Karpas-422 (cell line): ENCODE data around the gene FXYD7. TPM values are rescaled to one million over a fixed set of nuclear protein-coding genes. Genes with fewer than 3 reads are reported as not detected.
A peak's percentile ranks its signal among the peaks of the same experiment; 100 is the strongest.
"Not testable (repeated sequence)": the region's sequence is repeated elsewhere in the genome, so short reads cannot be mapped to it uniquely, and the experiment has no call there.

Experiments
- DNase-seq: peaks from one replicate; pipeline ENCODE4 v3.0.0-alpha.2; 2015
- H2AFZ ChIP-seq: fragments of 200-600 bp; sonication (generic); 2 replicates; pipeline ENCODE4 v1.6.1; 2014; ENCODE audit warnings: antibody characterized with exemption, low read length, mixed read lengths
- H3K27ac ChIP-seq: fragments of 200-600 bp; sonication (generic); 2 replicates; pipeline ENCODE4 v1.5.1; 2014; ENCODE audit warnings: mild to moderate bottlenecking, low read length, moderate library complexity
- H3K27me3 ChIP-seq: fragments of 200-600 bp; sonication (generic); 2 replicates; pipeline ENCODE4 v1.6.1; 2014; ENCODE audit warnings: low read length, mixed read lengths
- H3K36me3 ChIP-seq: fragments of 200-600 bp; sonication (generic); 2 replicates; pipeline ENCODE4 v1.6.1; 2014; ENCODE audit warnings: low read length, mixed read lengths; ENCODE audit not compliant: insufficient read depth
- H3K4me1 ChIP-seq: fragments of 200-600 bp; sonication (generic); 2 replicates; pipeline ENCODE4 v1.6.1; 2014; ENCODE audit warnings: mild to moderate bottlenecking, low read length, mixed read lengths
- H3K4me2 ChIP-seq: fragments of 200-600 bp; sonication (generic); 2 replicates; pipeline ENCODE4 v1.6.1; 2014; ENCODE audit warnings: low read length, low read depth, mild to moderate bottlenecking; ENCODE audit not compliant: poor library complexity, severe bottlenecking
- H3K4me3 ChIP-seq: fragments of 200-600 bp; sonication (generic); 2 replicates; pipeline ENCODE4 v1.5.1; 2014; ENCODE audit warnings: mild to moderate bottlenecking, antibody characterized with exemption, low read length, mixed read lengths
- H3K79me2 ChIP-seq: fragments of 200-600 bp; sonication (generic); 2 replicates; pipeline ENCODE4 v1.6.1; 2014; ENCODE audit warnings: mild to moderate bottlenecking, low read length, mixed read lengths
- H3K9ac ChIP-seq: fragments of 200-600 bp; sonication (generic); 2 replicates; pipeline ENCODE4 v1.6.0; 2014; ENCODE audit warnings: low read length
- H3K9me2 ChIP-seq: fragments of 200-600 bp; sonication (generic), shearing (Covaris generic); replicated peaks from 2 replicates; pipeline ENCODE4 v1.6.0; 2014; ENCODE audit warnings: mild to moderate bottlenecking, low read length, moderate library complexity; ENCODE audit not compliant: insufficient read depth
- H3K9me3 ChIP-seq: fragments of 300-700, 200-600 bp; sonication (generic); 2 replicates; pipeline ENCODE4 v1.6.1; 2014; ENCODE audit warnings: low read length, mixed read lengths
- H4K20me1 ChIP-seq: fragments of 200-600 bp; sonication (generic); 2 replicates; pipeline ENCODE4 v1.6.1; 2014; ENCODE audit warnings: mild to moderate bottlenecking, antibody characterized with exemption, low read length, low read depth; ENCODE audit not compliant: insufficient read depth
- total RNA-seq: library from RNA; depleted of rRNA; stranded (reverse); fragments of >200 nt; shearing (Covaris generic); gene quantifications from 2 replicates; pipeline ENCODE4 v1.2.3, GENCODE V29; 2014; ENCODE audit warnings: low replicate concordance

The FXYD7 gene
- total RNA-seq, 1 experiment from 2014 or later = not detected

- no peaks in the 10 kb centered on the region for H3K36me3 ChIP-seq
- no peaks in the 10 kb centered on the region for H4K20me1 ChIP-seq
- H3K4me2 ChIP-seq = no peak overlapping the region
- H3K27ac ChIP-seq = no peak overlapping the region
- no peaks in the 10 kb centered on the region for H3K27me3 ChIP-seq
- H3K9ac ChIP-seq = no peak overlapping the region
- H2AFZ ChIP-seq = no peak overlapping the region
- no peaks in the 10 kb centered on the region for H3K9me2 ChIP-seq
- peaks cover 10% of the 10 kb centered on the region for H3K4me1 ChIP-seq
- H3K9me3 ChIP-seq = no peaks in the 10 kb centered on the region
- no peaks in the 10 kb centered on the region for H3K79me2 ChIP-seq
- no peak for DNase-seq
- H3K4me3 ChIP-seq = no peak overlapping the region
These were observed 14.5 kb upstream of the FXYD7 start for GRCh38 chr19:35128398-35129057.

- H3K79me2 ChIP-seq, H2AFZ ChIP-seq, H3K27me3 ChIP-seq, H3K9ac ChIP-seq, H3K27ac ChIP-seq, H3K4me3 ChIP-seq, H4K20me1 ChIP-seq, H3K9me2 ChIP-seq, DNase-seq, H3K4me1 ChIP-seq, H3K9me3 ChIP-seq, H3K4me2 ChIP-seq, H3K36me3 ChIP-seq: not testable (repeated sequence)
These were observed 13.3 kb upstream of the FXYD7 start for GRCh38 chr19:35129724-35130274.

GRCh38 chr19:35130761-35131720 is 12.0 kb upstream of the FXYD7 start:
- Histone ChIP-seq H3K4me2 (no peak overlapping the region), H3K36me3 (no peaks in the 10 kb centered on the region), H3K9me2 (no peaks in the 10 kb centered on the region), H3K27me3 (no peaks in the 10 kb centered on the region), H3K79me2 (no peaks in the 10 kb centered on the region), H3K27ac (no peak overlapping the region), H3K9ac (no peak overlapping the region), H2AFZ (no peak overlapping the region), H3K4me3 (no peak overlapping the region), H3K4me1 (no peaks in the 10 kb centered on the region), H4K20me1 (no peaks in the 10 kb centered on the region), H3K9me3 (no peaks in the 10 kb centered on the region)
- no peak for DNase-seq

- Histone ChIP-seq H3K27me3 (no peaks in the 10 kb centered on the region), H2AFZ (no peak overlapping the region), H3K27ac (no peak overlapping the region), H4K20me1 (no peaks in the 10 kb centered on the region), H3K9me2 (no peaks in the 10 kb centered on the region), H3K4me2 (no peak overlapping the region), H3K4me3 (no peak overlapping the region), H3K9ac (no peak overlapping the region), H3K4me1 (no peaks in the 10 kb centered on the region), H3K79me2 (no peaks in the 10 kb centered on the region), H3K9me3 (no peaks in the 10 kb centered on the region), H3K36me3 (no peaks in the 10 kb centered on the region)
- no peak for DNase-seq
These were observed 10.8 kb upstream of the FXYD7 start for GRCh38 chr19:35132254-35132653.

GRCh38 chr19:35133826-35134225 is 9.2 kb upstream of the FXYD7 start:
- Histone ChIP-seq H3K9me2 (no peaks in the 10 kb centered on the region), H3K27ac (no peak overlapping the region), H3K79me2 (no peaks in the 10 kb centered on the region), H3K4me1 (no peaks in the 10 kb centered on the region), H3K36me3 (no peaks in the 10 kb centered on the region), H4K20me1 (no peaks in the 10 kb centered on the region), H3K4me2 (no peak overlapping the region), H2AFZ (no peak overlapping the region), H3K9me3 (no peaks in the 10 kb centered on the region), H3K4me3 (no peak overlapping the region), H3K9ac (no peak overlapping the region), H3K27me3 (no peaks in the 10 kb centered on the region)
- DNase-seq = no peak

- DNase-seq = no peak
- no peak within 1 kb of the TSS for H2AFZ ChIP-seq
- no peaks in the 10 kb centered on the region for H3K27me3 ChIP-seq
- H3K36me3 ChIP-seq = no peaks in the 10 kb centered on the region
- no peak within 1 kb of the TSS for H3K27ac ChIP-seq
- no peak within 1 kb of the TSS for H3K9ac ChIP-seq
- H3K4me1 ChIP-seq = no peaks in the 10 kb centered on the region
- H3K4me3 ChIP-seq = no peak within 1 kb of the TSS
- no peaks in the 10 kb centered on the region for H3K9me3 ChIP-seq
- no peaks in the 10 kb centered on the region for H3K9me2 ChIP-seq
- H3K79me2 ChIP-seq = no peaks in the 10 kb centered on the region
- no peaks in the 10 kb centered on the region for H4K20me1 ChIP-seq
- no peak within 1 kb of the TSS for H3K4me2 ChIP-seq
These were observed 8.3 kb upstream of the FXYD7 start, which contains the start of gene LGI4 for GRCh38 chr19:35134601-35135242. Gene LGI4 (minus strand): TSS chr19:35135059. CDS start chr19:35134680, 379 bp downstream.

- Histone ChIP-seq H3K9me2 (no peaks in the 10 kb centered on the region), H3K79me2 (no peaks in the 10 kb centered on the region), H3K4me2 (no peak overlapping the region), H3K9ac (no peak overlapping the region), H3K27ac (no peak overlapping the region), H3K4me3 (no peak overlapping the region), H3K36me3 (no peaks in the 10 kb centered on the region), H3K27me3 (no peaks in the 10 kb centered on the region), H4K20me1 (no peaks in the 10 kb centered on the region), H2AFZ (no peak overlapping the region), H3K9me3 (no peaks in the 10 kb centered on the region), H3K4me1 (no peaks in the 10 kb centered on the region)
- DNase-seq = peak; percentile 90
These were observed 7.6 kb upstream of the FXYD7 start for GRCh38 chr19:35135389-35135909.
